C4-2B (cell line): ENCODE measurements around the gene HOXB1.

Experiments used
- ZFX ChIP-seq: fragments of 450-650 bp; IDR thresholded peaks from 2 replicates; pipeline ENCODE4 v1.6.1; 2017
- TF ChIP-seq, protein P1 (sequence below): fragments of 450-650 bp; conservative IDR thresholded peaks from 2 replicates; pipeline ENCODE4 v1.5.1; 2017; ENCODE audit warnings: mild to moderate bottlenecking

DNA sequence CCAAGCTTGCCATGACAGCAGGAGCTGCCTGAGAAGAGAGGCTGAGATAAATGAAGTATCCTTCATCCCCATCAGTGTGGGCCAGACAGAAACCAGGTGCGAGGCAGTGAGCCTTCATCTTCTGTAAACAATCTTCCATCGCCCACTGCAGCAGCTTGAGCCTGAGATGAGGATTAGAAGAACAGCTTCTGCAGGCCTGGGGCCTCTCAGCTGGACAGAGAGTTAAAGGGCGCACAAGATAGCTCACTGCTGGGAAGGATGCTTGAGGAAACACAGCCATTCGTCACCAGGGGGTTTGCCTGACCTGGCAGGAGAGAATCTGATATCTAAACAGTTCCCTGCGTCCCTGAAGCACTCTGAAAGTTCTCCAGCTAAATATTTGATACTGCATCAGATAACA, 27.1 kb downstream of the HOXB1 start:
- TF ChIP-seq, protein P1, sequence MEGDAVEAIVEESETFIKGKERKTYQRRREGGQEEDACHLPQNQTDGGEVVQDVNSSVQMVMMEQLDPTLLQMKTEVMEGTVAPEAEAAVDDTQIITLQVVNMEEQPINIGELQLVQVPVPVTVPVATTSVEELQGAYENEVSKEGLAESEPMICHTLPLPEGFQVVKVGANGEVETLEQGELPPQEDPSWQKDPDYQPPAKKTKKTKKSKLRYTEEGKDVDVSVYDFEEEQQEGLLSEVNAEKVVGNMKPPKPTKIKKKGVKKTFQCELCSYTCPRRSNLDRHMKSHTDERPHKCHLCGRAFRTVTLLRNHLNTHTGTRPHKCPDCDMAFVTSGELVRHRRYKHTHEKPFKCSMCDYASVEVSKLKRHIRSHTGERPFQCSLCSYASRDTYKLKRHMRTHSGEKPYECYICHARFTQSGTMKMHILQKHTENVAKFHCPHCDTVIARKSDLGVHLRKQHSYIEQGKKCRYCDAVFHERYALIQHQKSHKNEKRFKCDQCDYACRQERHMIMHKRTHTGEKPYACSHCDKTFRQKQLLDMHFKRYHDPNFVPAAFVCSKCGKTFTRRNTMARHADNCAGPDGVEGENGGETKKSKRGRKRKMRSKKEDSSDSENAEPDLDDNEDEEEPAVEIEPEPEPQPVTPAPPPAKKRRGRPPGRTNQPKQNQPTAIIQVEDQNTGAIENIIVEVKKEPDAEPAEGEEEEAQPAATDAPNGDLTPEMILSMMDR = no peak
- no peak for TF ChIP-seq ZFX
